Stimulated activated CD8-positive, alpha-beta memory T cell treated with anti-CD3 and anti-CD28 coated beads, Interleukin-7, amount 100 ng/mL, for 48 hours (primary cell): Measurements from ENCODE around the gene DPP6.
"Not testable (repeated sequence)": the region's sequence is repeated elsewhere in the genome, so short reads cannot be mapped to it uniquely, and the experiment has no call there.

ENCODE experiments used
- DNase-seq, 2 donors: peaks; one replicate each; pipeline ENCODE4 v3.0.0-alpha.2; 2020; ENCODE audit warnings: low read depth in 1 of 2; ENCODE audit errors: extremely low read depth in 1 of 2

Gene DPP6

DNA sequence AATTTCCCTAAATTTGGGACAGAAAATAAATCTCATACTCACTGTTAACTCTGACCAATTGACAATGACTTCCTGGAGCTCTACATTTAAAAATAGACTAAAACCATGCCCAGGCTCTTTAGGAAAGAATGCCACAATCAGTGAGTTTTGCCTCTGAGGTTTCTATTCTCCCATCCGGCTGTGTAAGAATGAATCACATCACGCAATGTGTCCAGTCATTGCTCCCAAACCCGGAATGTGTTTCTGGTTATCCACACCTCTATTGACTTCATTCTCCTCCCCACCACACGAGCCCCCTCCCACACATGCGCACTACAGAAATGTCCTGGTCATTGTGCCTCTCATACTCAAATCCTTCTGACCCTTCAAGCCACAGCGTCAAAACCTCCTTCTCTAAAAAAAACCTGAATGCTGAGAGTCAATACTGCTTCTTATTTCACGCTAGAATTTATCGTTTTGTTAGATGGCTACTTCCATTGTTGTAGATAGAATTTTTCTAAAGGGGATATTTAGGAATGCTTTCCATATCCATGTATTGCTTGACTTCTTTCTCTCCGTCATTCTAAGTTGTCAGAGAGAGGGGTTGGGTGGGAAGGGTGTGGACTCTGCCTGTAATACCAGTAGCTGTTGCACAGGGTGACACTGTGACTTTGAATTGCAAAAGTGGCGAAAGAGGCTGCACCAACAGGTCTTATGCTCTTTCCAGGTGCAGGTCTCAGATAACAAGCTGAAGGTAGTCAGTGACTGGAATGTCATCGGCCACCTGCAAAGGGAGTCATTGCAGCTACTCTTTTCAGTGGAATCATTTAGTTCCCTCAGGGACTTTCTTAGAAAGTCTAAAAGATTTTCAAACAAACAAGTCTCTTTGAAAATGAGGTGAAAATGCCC, 594.2 kb downstream of the DPP6 start:
- no peak for DNase-seq

DNA sequence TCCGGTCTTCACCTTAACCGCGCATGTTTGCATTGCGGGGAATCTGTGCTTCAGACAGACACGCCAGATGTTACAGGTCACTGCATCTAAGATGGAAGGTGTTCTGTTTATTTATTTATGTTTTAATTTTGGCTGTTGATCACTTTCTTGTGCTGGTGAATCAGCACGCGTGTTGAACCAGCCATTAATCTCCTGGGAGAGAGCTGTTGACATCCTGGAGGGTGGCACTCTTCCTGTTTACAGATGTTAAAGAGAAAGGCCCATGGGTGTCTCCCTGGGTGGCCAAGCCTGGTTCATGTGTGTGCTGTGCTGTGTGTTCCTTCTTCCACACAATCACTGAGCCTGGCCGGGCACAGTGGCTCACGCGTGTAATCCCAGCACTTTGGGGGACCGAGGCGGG, 595.4 kb downstream of the DPP6 start:
- DNase-seq: no peak

DNA sequence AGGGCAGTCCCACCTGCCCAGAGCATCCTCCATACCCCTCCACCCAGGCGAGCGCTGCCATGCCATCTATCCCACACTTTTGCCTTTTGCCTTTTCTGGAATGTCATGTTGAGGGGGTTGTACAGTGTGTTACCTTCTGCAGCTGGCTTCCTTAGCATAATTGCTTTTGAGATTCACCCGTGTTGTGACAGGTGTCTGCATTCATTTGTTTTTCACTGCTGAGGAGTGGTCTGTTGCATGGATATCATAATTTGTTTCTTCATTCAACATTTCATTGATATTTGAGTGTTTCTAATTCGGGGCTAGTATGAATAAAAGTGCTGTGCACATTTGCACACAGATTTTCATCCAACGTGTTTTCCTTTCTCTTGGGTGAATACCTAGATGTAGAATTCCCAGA, 596.8 kb downstream of the DPP6 start:
- no peak for DNase-seq

DNA sequence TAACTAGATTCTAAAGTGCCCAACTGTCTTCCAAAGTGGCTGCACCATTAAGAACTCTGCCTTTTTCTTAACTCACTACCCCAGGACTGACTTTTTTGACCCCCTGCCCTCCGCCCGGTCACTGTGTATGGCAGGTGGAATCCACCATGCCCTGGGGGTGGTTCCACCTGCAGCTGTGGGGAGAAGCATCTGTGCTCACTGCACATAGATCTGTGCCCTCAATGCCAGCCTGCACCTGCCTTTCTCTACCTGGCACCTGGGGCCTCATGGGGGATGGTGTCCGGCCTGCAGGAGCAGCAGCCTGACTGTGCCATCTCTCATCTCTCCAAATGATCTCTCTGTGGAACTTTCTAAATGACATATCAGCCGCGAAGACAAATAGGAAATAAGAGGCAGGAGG, 597.2 kb downstream of the DPP6 start:
- no peak for DNase-seq

DNA sequence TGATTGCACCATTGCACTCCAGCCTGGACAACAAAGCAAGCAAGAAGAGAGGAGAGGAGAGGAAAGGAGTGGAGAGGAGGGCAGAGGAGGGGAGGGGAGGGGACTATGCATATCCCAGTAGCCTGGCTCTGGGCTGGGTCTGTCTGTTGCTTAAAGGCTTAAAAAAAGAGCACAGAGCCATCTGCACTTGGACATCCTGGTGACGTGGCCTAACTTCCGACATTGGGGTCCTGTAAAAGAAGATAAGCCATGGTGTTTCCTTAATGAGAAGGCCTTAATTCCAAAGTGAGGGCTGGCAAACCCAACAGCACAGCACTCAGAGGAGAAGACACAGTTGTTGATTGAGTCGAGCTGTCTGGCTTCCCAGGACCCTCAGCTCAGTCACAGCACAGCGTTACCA, 598.1 kb downstream of the DPP6 start:
- no peak for DNase-seq

DNA sequence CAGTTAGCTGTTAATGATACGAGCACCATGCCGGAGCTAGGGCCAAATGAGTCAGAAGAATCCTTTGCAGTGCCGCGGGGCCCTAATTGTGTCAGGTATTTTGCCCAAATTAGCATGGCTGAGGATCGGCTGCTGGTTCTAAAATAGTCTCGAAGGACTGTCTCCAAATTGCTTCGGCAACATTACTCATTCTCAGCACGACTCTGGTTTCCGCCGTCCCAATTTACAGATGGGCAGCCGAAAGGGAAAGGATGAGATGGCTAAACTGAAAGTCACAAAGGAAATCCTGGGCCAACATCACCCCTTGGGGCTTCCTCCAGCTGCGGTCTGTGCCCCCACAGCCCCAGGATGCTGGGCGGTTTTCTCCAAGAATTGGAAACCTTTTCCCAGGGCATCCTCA, 599.3 kb downstream of the DPP6 start:
- no peak for DNase-seq

DNA sequence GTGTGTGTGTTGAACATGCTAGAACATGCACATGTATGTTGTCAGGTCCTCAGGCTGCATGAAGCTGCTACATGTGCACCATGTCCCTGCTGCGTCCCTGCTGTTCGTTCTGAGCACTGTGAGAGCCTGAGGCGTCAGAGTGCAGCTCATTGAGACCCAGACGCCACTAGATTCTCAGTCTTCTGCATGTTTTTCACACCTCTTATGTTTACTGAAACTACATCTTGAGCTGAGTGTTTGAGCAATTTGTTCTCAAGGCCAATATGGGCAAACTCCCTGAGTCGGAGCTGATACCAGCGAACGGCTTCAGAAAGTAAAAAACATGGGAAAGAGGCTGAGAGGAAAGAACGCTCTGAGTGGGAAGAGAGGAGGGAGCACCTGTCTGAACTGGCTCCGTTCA, 600.4 kb downstream of the DPP6 start:
- DNase-seq: no peak

DNA sequence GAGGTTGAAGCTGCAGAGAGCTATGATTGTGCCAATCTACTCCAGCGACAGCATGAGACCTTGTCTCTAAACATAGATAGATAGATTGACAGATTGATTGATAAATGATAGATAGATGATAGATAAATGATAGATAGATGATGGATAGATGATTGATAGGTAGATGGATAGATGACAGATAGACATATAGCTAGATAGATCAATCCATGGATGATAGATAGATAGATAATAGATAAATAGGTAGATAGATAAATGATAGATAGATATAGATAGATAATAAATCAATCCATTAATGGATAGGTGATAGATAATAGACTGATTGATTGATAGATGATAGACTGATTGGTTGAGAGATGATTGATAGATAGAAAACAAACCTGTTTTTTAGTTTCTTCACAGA, 601.1 kb downstream of the DPP6 start:
- DNase-seq: no peak

DNA sequence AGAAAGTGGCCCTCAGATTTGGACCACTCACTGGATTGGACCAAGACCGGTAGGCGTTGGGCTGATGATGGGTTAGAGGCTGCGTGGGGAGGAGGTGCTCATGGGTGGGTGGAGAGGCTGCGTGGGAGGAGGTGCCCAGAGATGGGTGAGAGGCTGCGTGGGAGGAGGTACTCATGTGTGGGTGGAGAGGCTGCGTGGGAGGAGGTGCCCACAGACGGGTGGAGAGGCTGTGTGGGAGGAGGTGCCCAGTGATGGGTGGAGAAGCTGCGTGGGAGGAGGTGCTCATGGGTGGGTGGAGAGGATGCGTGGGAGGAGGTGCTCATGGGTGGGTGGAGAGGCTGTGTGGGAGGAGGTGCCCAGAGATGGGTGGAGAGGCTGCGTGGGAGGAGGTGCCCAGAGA, 604.4 kb downstream of the DPP6 start:
- DNase-seq: no peak

DNA sequence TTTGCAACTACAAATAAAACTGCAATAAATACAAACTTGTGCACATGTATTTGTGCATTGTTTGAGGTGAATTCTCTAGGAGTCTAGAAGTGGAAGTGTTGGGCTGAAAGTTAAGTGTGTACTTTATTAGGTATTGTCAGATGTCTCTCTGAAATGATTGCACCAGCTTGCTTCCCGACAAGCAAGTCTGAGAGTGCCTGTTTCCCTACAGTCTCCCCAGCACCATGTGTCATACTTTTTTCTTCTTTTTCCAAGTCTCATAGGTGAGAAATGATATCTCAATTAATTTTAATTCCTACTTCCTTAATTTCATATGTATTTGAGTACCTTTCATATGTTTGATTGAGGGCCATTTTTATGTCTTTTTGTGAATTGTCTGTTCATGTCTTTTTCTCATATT, 614.6 kb downstream of the DPP6 start:
- DNase-seq: no peak

DNA sequence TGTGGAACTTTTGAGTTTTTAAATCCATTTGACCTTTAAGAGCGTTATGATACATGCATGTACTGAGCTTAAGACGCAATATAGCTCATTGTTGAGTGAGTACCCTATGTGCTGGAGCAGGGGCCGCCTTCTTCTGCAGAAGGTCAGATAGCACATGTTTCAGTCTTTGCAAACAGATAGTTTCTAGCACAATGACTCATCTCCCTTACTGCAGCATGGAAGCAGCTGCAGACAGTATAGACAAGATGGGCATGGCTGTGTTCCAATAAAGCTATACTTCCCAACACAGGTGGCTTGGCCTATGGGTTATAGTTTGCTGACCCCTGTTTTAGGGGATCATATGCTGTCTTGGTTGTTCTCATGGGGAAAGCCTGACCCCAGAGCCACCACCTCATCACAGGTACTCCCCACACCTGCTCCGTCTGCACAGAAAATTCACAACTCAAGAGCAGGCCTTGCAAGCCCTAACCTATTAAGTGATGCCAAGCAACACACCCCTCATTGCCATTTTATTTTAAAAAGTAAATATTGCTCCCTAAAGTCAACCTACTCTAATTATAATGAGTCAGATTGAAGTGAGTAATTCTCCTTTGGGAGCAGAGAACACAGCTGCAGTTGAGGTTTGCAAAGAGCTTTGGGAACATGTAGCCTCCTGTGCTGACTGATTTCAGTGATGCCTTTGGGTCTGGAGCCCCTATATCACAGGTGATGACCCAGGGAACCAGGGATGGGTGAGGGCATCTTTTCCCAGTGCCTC, 620.6 kb downstream of the DPP6 start:
- no peak for DNase-seq

DNA sequence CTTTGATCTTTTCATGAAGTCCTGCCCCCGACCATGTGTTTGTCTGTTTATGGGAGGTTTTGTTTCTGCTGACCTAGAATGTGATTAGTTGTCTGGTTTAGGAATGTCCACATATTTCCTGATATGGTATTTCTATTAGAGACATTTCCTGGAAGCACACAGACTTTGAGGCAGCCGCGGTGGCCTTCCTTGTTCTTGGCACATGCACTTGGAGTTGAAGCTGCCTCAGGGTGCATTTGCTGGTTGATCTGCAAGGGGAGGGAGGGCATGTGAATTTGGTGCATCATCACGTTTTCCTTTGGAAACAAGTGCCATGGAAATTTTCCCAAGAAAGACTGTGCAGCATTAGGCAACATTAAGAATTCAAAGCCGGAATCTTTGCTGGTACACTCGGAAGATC, 622.0 kb downstream of the DPP6 start:
- no peak for DNase-seq

DNA sequence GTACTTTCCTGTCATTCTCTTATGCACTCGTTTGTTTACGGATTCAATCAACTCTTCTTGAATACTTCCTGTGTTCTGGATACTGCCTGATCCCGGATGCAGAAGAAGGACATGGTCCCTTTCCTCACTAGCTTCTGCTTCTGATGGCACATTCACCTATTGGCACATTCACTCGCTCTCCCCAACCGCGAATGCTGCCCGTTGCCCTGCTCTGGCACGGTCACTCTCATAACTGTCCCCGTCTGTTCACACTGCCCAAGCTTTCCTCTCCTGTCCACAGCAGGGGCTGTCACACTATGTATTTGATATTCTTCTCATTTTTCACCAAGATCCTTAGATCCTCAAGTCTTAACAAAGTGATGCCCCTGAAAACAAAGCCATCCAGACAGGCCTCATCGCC, 623.4 kb downstream of the DPP6 start:
- DNase-seq: no peak

DNA sequence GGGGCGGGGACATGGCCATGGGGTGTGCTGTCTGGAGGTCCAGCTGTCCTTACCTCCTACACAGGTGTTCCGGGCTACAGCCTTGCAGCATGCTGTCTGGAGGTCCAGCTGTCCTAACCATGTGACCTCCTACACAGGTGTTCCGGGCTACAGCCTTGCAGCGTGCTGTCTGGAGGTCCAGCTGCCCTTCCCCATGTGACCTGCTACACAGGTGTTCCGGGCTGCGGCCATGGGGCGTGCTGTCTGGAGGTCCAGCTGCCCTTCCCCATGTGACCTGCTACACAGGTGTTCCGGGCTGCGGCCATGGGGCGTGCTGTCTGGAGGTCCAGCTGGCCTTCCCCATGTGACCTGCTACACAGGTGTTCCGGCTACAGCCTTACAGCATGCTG, 623.8 kb downstream of the DPP6 start:
- DNase-seq: not testable (repeated sequence)

DNA sequence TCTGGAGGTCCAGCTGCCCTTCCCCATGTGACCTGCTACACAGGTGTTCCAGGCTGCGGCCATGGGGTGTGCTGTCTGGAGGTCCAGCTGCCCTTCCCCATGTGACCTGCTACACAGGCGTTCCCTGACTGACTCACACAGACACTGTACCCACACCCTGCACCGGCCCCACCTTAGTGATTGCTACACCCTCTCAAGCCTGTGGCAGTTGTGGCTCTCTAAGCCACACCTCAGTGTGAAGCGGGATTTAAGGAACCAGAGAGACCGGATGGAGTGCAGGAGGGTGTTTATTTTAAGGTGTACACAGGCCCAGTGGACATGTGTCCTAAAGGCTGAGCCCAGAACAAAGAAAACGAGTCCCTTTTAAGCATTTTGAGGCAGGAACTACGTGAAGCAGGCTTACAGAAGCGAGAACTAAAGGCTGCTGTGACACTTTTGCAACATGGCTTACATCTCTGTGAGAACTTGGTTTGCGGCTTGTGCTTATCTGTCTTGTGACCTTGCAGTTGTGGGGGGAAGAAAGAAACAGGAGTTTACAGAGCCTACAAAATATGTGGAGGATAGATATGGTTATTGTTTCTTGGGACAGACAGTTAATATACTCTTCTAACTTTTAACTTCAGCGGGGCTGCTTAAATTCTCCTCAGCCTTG, 624.4 kb downstream of the DPP6 start:
- DNase-seq: no peak

DNA sequence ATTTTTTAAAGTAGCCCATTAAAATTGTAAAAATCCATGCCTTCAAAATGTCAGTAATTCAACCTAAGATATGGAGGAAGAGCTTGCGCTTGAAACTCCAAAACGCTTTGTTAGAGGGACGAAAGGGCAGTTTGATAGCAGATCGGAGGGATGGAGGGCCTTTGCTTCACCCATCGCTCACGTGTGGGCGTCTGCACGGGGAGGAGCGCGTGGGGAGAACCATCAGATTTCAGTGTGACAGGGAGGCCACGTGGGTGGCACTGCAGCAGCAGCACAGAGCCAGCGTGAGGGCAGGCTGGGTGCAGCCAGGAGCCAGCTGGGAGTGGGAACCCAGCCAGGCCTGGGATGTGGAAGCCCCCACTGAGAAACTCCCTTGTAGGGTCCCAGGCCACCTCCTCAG, 625.3 kb downstream of the DPP6 start:
- no peak for DNase-seq

DNA sequence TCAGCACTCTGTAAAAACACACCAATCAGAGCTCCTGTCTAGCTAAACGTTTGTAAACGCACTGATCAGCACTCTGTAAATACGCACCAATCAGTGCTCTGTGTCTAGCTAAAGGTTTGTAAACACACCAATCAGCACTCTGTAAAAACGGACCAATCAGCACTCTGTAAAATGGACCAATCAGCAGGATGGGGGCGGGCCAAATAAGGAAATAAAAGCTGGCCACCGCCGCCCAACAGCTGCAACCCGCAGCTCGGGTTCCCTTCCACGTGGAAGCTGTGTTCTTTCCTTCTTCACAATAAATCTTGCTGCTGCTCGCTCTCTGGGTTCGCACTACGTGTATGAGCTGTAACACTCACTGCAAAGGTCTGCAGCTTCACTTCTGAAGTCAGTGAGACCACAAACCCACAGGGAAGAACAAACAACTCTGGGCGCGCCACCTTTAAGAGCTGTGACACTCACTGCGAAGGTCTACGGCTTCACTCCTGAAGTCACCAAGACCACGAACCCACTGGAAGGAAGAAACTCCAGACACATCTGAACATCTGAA, 625.9 kb downstream of the DPP6 start:
- not testable (repeated sequence) for DNase-seq

DNA sequence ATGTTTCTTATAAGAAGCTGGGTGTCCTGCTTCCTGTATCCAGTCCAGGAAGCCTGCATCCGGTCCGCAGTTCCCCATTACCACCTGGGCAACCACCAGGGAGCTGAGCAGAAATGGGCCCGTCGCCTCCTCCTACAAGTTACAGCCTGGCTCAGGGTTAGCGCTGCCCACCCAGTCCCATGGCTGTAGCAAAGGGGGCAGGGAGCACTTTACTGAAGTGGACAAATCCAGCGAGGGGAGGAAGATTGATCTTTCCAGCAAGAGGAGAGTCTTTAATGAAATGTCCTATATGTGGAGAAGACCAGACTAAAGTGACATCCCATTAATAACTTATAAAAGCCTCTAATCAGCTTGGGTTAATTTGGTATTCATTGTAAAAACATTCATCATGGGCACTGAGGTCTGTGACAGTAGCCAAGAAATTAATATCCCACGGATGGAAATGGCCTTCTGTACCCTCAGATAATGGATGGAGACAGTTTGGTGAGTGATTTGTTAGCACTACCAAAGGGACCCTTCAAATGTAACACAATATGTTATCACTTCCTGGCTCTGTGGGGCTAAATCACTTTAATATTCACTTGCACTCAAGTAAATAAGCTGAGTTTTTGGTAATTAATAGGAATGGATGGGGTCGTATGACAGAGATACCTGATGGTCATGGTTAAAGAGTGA, 627.3 kb downstream of the DPP6 start:
- no peak for DNase-seq

DNA sequence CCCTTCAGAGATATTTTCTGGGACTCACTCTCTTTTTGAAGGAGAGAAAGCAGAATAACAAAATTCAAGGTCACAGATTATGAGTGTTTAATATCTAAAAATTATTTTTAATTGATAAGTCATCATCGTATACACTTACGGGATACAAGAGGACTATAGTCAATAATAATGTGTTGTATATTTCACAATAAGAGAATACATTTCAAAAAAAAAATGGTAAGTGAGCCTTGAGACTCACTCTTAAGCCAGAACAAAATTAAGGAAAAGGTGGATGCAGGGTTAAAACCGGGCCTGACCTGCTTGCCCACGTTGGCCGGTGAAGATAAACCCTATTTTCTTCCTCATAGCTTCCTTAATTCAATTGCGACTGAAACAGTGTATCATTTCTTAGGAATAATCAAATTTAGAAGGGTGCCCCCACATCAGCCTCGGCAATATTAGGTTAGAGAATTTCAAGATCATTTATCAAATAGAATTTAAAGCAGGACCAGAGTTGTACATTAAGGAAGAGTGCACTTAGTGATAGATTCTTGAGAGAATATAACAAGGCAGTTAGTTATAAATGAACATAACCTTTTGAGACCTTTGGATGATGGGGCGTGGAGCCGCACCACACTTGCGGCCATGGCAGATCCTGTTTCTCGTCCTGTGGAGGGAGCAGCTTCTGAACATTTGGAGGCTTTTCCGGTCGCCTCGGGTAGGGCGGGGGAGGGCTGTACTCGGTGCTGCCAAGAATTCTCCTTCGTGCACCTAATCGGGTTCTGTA, 628.9 kb downstream of the DPP6 start:
- DNase-seq: no peak

DNA sequence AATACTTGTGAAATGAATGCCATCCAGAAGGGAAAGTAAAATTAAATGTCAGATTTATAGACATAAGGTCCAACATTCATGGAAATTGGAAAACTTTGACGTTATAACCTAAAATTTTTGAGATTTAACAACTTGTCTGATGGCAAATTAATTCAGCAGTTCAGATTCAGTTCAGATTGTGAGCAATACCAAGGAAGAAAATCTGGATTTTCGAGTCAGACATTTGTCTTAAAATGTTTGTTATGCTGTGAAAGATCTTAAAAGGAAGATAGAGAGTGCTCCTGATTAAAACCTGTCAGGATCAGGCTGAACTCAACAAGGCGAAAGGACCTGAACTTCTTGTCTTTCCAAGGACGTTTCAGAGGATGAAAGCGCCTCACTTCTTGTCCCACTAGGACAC, 629.8 kb downstream of the DPP6 start:
- DNase-seq: no peak
